Stimulated activated CD4-positive, alpha-beta T cell treated with anti-CD3 and anti-CD28 coated beads, Interleukin-12 subunit alpha, Interleukin-12 subunit beta, amount 100 ng/mL, for 48 hours (primary cell): ENCODE data around the gene NFATC2.

Experiments
- DNase-seq, 3 donors: peaks; one replicate each; pipeline ENCODE4 v3.0.0-alpha.2; 2020; ENCODE audit warnings: low read depth in 2 of 3, low spot score in 1 of 3

NFATC2 gene

GRCh38 chr20:51399006-51399890 lies 143.3 kb downstream of the NFATC2 start:
- no peak for DNase-seq

- DNase-seq: no peak
These were observed 144.0 kb downstream of the NFATC2 start for GRCh38 chr20:51398552-51398951.

GRCh38 chr20:51398083-51398482 lies 144.4 kb downstream of the NFATC2 start:
- DNase-seq: no peak

GRCh38 chr20:51397137-51397536 lies 145.4 kb downstream of the NFATC2 start:
- no peak for DNase-seq

GRCh38 chr20:51396365-51396909 lies 146.1 kb downstream of the NFATC2 start:
- no peak for DNase-seq

- DNase-seq: no peak
These were observed 147.8 kb downstream of the NFATC2 start for GRCh38 chr20:51394706-51395105.

GRCh38 chr20:51393571-51393970 lies 148.9 kb downstream of the NFATC2 start:
- no peak for DNase-seq

- DNase-seq: no peak
These were observed 149.8 kb downstream of the NFATC2 start for GRCh38 chr20:51392614-51393186.

GRCh38 chr20:51391926-51392325 lies 150.6 kb downstream of the NFATC2 start:
- DNase-seq: no peak

GRCh38 chr20:51389543-51390264 lies 152.8 kb downstream of the NFATC2 start:
- no peak for DNase-seq

- no peak for DNase-seq
These were observed 153.6 kb downstream of the NFATC2 start for GRCh38 chr20:51388756-51389542.

- no peak for DNase-seq
These were observed 154.3 kb downstream of the NFATC2 start for GRCh38 chr20:51388227-51388626.

- no peak for DNase-seq
These were observed 155.2 kb downstream of the NFATC2 start for GRCh38 chr20:51387125-51387875.

- peak; percentile 40 to 44 (median 43) for DNase-seq
These were observed 155.9 kb downstream of the NFATC2 start for GRCh38 chr20:51386586-51386985.

GRCh38 chr20:51385646-51386530 lies 156.6 kb downstream of the NFATC2 start:
- DNase-seq: no peak

- no peak for DNase-seq
These were observed 157.6 kb downstream of the NFATC2 start for GRCh38 chr20:51384875-51385274.

- no peak for DNase-seq
These were observed 158.5 kb downstream of the NFATC2 start for GRCh38 chr20:51383891-51384510.

- DNase-seq: no peak
These were observed 159.3 kb downstream of the NFATC2 start for GRCh38 chr20:51382986-51383821.
